ENCODE results near the gene PCYT2.
A peak's percentile ranks its signal among the peaks of the same experiment; 100 is the strongest.

The PCYT2 gene

DNA sequence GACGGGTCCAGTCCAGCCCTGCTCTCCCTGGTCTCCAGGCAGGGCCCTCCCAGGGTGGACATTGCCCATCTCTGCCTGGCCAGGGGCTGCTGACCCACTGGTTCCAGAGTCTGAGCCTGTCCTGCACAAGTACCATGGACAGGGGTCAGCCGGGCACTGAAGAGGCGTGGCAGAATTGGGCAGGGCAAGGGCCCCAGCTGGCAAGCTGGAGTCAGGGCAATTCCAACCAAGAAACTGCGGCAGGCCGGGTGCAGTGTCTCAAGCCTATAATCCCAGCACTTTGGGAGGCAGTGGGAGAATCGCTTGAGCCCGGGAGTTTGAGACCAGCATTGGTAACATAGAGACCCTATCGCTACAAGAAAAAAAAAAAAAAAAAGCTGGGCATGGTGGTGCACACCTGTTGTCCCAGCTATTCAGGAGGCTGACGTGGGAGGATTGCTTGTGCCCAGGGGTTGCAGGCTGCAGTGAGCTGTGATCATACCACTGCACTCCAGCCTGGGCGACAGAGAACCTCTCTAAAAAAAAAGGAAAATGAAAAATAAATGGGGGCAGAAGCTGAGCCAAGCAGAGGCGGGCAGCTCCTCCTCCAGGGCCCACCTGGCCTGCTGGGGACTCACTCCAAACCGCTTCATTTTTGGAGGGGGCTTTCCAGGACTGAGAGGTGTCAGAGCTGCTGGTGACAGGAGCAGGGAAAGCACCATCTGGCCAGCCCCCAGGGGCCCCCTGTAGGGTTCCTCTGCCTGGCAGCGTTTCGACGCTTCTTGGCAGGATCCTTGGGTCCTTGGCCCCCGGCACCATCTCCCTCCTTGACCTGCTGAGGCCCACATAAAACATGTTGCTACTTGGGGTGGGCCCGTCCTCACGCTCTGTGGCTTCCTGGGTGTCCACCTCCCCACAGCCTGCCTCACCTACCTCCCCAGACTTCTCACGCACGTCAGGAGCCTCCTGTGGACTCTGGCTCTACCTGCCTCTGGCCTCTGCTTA is 19.2 kb upstream of the PCYT2 start:
- no peak for DNase-seq (ENCODE audit: low read depth, low spot score)
- no peak overlapping the region for H3K4me3 ChIP-seq (ENCODE audit: low read length)

DNA sequence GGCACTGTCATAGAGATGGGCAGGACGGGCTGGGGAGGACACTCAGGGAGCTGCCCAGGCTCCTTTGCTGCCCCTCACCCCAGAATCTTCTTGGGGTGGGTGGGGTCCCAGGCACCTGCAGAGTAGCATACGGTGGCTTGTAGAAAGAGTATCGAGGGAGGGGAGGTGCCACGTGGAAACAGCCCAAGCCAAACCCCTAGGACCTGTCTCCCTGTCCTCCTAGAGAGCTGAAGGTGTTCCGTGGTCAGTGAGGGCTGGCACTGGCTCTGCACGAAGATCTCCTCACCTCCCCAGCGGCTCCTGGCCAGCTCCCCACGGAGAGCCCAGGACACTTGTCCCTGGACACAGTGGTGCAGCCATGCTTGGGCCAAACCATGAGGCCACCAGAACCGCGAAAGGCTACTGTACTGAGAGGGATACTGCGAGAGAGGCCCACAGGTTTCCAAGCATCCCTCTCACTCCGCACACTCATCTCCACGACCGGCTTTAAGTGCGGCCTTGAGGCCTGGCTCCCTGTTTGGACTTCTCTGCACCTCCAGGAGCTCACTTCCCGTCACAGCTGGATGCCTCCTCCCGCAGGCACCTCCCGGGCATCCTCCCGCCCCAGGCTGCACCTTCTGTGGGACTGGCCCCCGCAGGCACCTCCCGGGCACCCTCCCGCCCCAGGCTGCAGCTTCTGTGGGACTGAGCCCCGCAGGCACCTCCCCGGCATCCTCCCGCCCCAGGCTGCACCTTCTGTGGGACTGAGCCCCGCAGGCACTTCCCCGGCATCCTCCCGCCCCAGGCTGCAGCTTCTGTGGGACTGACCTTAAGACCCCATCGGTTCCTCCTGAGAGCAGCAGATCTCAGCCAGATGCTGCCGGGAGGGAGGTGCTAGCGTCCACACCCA is 18.3 kb upstream of the PCYT2 start:
- H3K4me3 ChIP-seq (ENCODE audit: low read length), result no peak overlapping the region
- no peak for DNase-seq (ENCODE audit: low read depth, low spot score)

DNA sequence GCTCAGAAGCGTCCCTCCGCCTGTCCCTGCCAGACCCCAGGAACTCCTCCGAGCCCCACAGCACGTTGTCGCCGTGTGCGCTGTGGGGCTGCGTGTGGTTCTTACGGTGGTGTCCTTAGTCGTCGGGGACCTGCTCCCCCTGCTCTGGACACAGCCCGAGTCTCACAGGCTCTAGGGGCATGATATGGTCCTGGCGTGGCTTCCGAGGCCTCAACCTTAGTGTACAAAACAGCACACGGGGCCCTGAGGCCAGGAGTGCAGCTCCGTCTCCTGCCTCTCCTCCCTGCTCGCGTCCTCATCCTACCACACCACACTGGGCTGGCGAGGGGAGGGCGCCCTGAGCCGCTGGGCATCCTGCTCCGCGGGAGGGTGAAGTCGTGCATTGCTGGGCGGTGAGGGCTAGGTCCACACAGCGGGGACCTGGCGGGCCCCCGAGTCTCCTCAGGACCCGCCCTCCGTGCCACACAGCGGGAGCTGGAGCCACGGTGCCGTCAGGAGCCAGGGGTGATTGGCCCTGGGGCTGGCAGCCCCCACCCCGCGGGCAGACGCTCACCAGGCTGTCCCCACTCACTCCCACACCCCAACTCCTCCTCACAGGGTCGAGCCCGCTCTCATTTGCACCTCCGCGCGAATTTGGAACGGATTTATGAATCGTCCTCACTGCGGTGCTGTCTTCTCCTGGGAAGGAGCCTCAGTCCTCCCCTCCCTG is 17.5 kb upstream of the PCYT2 start:
- DNase-seq (ENCODE audit: low read depth, low spot score), result no peak
- H3K4me3 ChIP-seq (ENCODE audit: low read length), result peak overlapping the region; percentile 66

DNA sequence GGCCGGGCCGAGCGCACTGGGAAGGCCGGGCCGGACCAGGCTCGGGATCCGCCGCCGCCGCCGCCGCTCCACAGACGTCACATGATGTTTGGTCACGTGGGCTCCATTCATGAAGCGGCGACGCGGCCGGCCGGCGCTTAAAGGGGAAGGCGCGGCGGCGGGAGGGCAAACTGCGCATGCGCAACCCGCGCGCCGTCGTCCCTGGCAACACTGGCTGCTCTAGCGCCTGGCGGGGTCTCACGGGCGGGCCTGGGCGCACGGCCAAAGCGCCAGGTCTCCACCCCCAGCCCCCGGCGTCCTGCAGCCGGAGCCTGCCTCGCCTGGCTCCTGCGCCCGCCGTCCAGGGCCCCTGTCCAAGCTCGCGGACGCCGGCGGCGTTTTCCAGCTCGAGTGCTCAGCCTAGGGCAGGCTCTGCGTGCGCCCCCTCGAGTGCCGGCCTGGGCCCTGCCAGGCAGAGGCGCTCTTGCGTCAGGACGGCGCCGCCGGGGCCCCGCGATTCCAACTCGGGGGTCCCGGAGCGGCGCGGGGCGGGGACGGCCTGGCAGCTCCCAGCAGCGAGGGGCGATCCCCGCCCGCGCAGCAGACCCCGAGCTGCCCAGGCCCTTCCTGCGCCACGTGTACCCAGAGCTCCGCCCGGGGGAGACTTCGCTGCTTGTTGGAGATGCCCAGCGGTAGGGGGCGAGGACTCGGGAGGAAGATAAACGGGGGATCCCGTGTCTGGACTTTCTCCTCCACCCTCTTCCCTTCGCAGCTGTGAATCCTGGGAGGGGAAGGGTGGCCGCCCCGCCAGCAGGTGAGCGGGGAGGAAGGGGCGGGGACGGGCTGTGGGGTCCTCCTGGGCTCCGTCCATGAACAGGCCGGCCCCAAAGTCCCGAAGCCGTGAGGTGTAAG is 16.7 kb upstream of the PCYT2 start, which contains the start of gene MAFG:
Gene MAFG, minus strand, starts transcription at position 83 of the 891 bp plus-strand sequence. CDS start 4,550 bp downstream, outside the sequence.
- peak within 1 kb of the TSS; percentile 71 for H3K4me3 ChIP-seq (ENCODE audit: low read length)
- DNase-seq (ENCODE audit: low read depth, low spot score), result peak; percentile 83

DNA sequence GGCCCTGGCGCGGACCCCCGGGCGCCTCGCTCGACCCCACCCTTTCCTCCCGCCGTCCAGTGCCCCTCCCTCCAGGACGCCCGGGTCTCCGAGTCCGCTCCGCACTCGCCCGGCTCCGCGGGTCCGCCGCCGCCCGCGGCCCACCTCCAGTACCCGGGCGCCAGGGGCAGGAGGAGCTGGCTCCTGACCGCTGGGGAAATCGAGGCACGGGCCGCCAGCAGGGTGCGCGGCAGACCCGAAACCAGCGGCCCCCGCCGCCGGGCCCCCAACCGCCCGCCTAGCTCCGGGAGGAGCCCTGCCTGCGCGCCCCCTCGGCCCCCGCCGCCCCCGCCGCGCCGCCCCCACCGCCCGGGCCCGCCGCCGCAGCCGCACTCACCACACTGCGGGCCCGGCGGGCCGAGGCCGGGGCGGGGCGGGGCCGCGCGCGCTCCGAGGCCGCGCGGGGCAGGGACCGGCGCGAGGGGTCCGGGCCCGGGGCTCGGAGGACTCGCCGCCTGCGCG is 16.0 kb upstream of the PCYT2 start:
- no peak for DNase-seq (ENCODE audit: low read depth, low spot score)
- H3K4me3 ChIP-seq (ENCODE audit: low read length), result peak overlapping the region; percentile 71

DNA sequence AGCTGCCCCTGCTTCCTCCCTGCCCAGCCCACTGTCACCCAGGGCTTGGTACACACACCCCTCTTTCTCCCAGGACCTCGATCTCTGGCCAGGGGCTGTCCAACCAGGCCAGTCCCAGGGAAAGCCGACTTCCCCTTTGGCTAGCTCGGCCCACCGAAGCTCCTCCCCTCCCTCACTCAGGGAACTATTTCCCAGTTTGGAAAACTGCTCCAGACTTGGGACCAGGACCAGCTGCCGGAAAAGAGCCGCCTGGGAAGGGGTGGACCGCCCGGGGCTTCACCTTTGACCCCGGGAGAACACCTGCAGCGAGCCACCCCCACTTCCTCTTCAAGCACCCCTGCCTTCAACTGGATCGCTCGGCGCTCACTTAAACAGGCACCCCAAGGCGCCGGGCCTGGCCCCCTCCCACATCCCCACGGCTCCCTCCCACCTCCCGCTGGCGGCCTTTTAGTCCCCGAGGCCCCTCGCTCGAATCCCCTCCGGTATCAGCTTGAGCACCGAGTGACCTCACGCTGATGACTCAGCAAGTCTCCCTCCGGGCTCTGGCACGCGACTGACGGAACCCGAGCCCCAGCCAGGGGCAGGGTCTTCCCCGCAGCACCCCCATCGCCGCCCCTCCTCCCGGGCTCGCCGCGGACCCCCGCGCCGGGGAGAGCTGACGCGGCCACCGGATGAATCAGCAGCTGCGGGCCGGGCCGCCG is 15.4 kb upstream of the PCYT2 start:
- peak; percentile 38 for DNase-seq (ENCODE audit: low read depth, low spot score)
- peak overlapping the region; percentile 71 for H3K4me3 ChIP-seq (ENCODE audit: low read length)

DNA sequence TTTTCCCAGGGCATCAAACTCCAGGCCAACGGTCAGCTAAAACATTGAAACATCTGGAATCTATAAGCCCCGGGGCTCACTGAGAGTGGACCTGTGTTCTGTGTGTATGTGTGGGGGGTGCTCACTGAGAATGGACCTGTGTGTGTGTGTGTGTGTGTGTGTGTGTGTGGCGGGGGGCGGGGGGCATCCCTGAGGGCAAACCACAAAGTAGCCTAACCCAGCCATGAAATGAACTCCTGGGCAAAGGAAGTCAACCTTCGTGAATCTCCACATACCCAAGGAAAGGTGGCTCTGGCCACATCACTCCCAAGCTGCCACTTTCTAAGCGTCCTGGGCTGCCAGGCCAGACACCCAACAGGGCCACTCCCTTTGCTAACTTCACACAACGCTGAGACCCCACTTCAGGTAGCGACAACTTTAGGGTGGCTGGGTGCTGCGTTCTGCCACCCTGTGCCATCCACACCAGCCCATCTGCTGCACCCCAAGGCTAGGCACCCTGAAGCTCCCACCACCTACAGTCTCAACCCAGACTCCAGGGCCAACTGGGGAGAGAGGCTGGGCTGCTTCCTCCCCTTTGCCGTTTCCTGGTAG is 14.8 kb upstream of the PCYT2 start:
- peak overlapping the region; percentile 71 for H3K4me3 ChIP-seq (ENCODE audit: low read length)
- no peak for DNase-seq (ENCODE audit: low read depth, low spot score)

DNA sequence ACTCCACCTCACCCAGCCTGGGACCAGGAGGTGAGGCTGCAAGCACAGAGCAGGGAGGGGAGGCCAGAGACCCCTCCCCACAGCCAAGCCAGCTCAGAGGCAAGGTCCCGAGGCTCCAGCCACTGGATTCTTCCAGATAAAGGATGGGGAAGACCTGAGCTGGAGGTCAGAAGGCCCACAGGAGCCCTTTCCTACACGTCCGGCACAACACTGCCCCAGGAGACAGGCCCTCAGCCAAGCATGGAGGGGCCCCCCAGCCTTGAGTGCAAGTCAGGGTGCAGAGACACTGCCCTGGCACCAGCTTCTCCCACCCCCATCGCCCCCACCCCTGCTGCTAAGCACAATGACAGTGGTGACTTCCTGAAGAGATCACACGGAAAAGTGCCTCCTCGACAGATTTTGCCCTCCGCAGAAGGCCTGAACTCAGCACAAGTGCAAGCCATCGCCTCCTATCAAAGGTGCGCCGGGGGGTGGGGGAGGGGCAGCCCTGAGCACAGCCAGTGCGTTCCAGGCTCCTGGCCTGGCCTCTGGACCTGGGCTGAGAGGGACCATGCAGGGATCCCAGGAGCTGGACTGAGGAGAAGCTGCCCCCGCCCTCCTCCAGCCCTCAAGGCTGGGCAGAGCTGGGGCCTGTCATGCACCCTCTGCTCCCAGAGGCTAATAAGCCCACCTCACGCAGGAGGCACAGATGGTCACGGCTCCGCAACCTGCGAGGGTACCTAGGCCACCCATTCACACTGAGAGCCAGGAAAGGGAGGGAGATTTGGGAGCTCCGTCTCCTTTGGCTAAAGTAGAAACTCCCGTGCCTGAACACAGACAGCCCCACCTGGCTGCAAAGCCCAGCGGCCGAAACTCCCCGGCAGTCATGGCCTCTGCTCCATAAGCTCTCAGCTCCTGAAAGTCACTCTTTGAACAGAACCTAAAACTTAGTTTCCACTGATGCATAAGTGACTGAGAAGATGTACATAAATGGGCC is 13.6 kb upstream of the PCYT2 start:
- no peak overlapping the region for H3K4me3 ChIP-seq (ENCODE audit: low read length)

DNA sequence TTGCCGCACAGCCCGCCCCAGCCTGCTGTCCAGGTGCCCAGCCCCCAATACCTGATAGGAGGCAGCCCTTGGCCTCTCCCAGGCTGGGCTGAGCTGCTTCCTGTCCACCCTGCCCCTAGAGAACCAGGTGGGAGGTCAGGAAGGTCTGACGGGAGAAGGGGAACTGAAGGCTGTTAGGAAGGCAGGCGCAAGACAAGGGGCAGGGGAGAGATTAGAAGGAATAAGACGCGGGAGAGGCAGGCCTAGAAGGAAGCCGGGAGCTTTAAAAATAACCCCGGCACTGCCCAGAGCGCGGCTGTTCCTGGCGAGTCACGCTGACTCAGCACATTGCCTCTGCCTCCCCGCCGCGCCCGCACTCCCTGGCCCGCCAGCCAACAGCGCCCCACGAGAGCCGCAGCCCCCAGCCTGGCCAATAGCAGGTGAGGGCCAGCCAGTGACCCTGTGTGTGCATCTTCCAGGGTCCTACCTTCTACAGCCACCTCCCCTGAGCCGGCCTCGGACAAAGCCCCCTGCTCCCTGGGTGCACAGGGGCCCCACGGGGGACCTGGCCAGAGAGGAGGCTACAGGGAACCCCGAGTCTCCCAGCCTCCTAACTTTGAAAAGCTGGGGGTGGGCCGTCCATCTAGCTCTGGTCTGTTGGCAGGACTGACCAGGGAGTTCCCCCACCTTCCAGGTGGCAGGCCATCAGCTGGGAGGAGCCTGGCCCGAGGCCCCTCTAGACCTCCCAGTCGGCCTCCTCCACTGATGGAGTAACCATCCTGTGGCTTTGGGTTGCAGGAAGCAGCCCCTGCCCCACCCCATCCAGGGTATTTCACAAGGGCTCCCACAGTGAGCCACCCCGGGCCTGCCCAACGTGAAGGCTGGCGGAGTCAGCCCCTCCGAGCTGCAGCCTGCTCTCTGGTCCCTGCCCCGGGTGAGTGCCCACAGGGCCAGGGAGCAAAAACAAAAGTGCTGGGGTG is 12.4 kb upstream of the PCYT2 start:
- H3K4me3 ChIP-seq (ENCODE audit: low read length), result no peak overlapping the region
- DNase-seq (ENCODE audit: low read depth, low spot score), result no peak

More for the DNA sequence above, 13.6 kb upstream of the PCYT2 start:
- DNase-seq (ENCODE audit: low read depth, low spot score), result no peak

DNA sequence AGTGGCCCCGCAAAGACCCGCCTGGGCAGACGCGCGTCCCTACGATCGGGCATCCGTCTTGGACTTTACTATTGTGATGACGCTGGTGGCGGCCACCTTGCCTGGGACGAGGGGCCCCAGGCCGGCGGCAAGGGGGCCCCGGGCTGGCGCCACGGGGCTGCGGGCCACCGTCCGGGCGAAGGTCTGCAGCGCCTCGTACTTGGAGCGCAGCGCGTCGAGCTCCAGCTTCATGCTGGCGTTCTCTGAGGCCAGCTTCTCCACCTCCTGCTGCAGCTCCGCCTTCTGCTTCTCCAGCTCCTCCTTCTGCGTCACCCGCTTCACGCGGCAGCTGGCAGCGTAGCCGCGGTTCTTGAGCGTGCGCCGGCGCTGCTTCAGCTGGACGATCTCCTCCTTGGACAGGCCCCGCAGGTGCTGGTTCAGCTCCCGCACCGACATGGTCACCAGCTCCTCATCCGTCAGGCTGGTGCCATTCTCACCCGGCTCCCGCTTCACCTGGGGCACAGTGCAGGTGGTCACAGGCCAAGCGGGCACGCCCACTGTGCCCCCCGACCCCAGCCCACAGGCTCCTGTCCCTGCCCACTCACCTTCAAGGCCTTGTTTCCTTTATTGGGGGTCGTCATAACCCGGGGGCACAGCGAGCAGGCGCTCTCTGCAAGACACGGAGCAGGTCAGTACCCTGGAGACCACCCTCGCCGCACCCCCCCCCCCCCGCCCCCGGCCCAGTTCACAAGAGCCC is 11.5 kb upstream of the PCYT2 start:
- no peak overlapping the region for H3K4me3 ChIP-seq (ENCODE audit: low read length)
- no peak for DNase-seq (ENCODE audit: low read depth, low spot score)

DNA sequence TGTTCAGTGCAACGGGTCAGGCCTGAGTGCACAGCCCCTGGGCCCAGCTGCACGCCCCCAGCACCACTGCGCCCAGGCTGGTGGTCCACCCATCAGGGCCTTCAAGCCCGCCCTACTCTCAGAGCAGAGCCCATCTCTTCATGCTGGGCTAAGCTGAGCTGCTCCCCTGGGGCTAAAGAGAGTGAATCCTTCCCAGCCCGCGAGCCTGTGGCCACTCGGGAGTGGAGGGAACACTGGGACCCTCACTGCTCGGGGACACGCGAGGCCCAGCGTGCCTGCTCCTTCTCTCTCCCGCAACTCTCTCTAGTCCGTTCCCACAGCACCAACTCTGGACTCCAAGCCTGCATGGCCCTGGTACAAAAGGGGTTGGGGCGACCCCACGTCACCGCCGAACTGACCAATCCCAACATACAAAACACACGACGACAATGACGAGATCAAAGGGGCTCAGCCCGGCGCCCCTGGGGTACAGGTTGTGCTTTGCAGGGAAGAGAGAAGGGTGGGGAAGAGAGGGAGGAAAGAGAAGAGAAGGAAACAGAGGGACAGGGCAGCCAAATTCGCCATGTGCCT is 10.9 kb upstream of the PCYT2 start:
- no peak overlapping the region for H3K4me3 ChIP-seq (ENCODE audit: low read length)
- DNase-seq (ENCODE audit: low read depth, low spot score), result no peak

DNA sequence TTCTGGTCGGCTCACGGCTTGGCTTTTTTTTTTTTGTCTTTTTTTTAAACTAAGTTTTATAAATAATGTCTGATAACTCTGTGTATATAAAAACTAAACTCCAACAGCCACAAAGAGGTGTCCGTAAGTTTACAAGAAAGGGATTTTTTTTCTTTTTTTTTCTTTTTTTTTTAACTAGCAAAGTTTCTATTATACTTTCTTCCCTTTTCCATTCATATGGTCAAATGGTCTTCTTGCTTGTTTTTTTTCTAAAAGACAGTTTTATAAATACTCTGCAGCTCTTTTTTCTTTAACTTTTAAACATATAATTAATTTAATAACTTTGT is 10.3 kb upstream of the PCYT2 start:
- no peak overlapping the region for H3K4me3 ChIP-seq (ENCODE audit: low read length)

DNA sequence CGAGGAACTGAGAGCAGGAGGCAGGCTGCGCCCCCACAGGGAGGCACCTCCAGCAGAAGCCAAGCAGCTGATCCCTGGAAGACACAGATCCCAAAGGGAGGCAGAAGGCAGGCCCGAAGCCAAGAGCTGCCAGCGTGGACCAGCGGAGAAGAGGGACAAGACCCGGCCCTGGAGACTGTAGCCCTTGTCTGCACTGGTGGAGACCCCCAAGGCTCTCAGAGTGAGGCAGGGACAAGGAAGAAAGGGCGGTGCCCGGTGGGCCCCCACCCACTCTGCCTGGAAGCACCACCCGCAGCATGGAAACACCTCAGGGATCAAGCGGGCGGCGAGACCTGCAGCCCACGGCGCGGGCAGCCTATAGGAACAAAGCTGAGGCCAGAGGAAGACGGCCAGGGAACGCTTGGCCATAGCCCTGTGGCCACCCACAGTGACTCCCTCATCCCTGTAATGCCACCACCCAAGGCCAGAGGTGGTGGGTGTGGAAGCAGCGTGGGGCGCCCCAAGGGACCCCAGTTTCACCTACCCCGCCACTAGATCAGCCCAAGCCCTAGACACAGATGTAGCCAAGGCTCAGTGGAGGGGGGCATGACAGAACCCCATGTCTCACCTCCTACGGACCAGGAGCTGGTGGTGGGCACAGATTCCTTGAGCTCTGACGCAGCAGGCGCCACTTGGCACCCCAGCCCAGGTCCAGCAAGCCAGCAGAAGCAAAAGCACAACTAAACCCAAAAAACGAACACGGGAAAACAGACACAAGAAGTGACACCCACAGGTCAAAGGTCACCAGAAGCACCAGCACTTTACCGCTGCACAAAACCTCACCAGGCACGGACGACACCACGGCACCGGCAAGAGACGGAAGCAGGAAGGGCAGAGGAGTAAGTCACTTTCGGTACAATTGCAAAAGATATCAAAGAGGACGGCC is 9.7 kb upstream of the PCYT2 start:
- H3K4me3 ChIP-seq (ENCODE audit: low read length), result no peak overlapping the region
- DNase-seq (ENCODE audit: low read depth, low spot score), result no peak

More for the DNA sequence above, 10.3 kb upstream of the PCYT2 start:
- DNase-seq (ENCODE audit: low read depth, low spot score), result no peak

All from Jurkat, Clone E6-1 (cell line).